WI38 (cell line): ENCODE measurements around the gene RALGAPA2.

Experiments
- H3K4me3 ChIP-seq: 2 replicates; pipeline ENCODE4 v1.5.1; 2011; ENCODE audit warnings: low read depth, mild to moderate bottlenecking, control low read depth, low read length
- TF ChIP-seq, protein P1 (sequence below): IDR thresholded peaks from 2 replicates; pipeline ENCODE4 v1.5.1; 2012; ENCODE audit warnings: low read depth, mild to moderate bottlenecking, control low read depth, low read length

Gene RALGAPA2

DNA sequence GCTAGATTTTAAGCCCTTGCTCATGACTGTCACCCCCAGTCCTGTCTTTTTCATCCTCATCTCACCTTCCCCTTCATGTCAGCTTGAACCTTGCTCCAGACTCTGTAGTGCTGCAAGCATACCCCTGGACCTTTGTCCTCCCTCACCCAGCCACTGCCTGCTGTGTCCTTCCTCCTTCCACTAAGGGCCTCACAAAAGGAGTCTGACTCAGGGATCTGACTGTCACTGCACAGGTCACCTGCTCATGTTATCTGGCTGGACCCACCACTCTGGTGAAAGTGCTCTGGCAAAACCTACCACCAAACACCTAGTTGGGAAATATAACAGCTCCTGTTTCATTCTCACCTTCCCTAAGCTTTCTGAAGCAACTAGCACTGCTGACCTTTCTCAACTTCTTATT lies 193.2 kb downstream of the RALGAPA2 start:
- TF ChIP-seq, protein P1, sequence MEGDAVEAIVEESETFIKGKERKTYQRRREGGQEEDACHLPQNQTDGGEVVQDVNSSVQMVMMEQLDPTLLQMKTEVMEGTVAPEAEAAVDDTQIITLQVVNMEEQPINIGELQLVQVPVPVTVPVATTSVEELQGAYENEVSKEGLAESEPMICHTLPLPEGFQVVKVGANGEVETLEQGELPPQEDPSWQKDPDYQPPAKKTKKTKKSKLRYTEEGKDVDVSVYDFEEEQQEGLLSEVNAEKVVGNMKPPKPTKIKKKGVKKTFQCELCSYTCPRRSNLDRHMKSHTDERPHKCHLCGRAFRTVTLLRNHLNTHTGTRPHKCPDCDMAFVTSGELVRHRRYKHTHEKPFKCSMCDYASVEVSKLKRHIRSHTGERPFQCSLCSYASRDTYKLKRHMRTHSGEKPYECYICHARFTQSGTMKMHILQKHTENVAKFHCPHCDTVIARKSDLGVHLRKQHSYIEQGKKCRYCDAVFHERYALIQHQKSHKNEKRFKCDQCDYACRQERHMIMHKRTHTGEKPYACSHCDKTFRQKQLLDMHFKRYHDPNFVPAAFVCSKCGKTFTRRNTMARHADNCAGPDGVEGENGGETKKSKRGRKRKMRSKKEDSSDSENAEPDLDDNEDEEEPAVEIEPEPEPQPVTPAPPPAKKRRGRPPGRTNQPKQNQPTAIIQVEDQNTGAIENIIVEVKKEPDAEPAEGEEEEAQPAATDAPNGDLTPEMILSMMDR, result no peak
- H3K4me3 ChIP-seq, result no peak overlapping the region

DNA sequence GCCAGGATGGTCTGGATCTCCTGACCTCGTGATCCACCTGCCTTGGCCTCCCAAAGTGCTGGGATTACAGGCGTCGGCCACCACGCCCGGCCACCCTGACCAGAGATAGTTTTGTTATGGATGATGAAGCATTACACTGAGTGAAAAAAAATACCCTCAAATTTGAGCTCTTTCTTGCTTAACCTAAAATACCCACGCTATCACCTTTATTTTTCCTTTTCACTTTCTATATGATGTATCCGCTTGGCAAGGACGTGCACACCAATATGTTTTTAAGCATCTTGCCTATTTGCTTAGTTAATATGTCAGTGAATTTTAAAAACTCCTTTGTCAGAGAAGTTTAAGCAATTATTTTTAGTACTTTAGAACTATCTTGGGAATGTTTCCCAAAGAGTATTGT lies 194.2 kb downstream of the RALGAPA2 start:
- no peak overlapping the region for H3K4me3 ChIP-seq
- TF ChIP-seq, protein P1, result no peak

DNA sequence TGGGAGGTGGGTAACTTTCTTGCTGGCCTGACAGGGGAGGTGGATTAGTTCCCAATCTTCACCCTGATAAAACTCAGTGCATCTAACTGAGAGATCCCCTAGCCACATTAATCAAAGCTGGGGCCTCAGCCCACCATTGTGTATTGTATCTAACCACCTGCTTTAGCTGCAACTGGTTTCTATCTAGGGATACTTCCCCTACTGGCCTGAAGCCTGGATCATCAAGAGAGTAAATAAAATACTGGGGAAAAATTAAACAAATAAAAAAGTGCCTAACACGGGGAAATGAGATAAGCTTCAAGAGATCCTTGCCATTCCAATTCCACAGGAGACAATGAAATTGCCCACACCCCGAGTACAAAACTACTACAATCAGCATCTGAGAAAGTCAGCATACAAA lies 195.1 kb downstream of the RALGAPA2 start:
- H3K4me3 ChIP-seq, result no peak overlapping the region
- TF ChIP-seq, protein P1, result no peak

DNA sequence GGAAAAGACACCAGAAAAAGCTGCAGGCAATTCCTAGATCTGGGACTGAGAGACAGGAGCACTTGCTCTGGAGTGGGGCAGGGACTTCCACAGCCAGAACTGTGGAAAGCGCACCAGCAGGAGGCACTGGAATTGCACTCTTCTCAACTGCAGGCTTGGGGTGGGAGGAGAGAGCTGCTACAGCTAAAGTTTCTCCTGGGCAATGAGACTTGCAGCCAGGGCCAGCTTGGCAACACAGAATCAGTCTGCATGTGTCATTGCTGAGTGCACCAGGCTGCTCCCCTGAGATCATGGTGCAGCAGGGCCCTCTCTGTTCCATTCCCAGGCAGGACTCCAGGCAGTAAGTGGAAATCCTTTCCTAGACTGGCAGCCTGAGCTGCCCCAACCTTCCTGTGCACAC lies 198.7 kb downstream of the RALGAPA2 start:
- TF ChIP-seq, protein P1, result no peak
- H3K4me3 ChIP-seq, result no peak overlapping the region

DNA sequence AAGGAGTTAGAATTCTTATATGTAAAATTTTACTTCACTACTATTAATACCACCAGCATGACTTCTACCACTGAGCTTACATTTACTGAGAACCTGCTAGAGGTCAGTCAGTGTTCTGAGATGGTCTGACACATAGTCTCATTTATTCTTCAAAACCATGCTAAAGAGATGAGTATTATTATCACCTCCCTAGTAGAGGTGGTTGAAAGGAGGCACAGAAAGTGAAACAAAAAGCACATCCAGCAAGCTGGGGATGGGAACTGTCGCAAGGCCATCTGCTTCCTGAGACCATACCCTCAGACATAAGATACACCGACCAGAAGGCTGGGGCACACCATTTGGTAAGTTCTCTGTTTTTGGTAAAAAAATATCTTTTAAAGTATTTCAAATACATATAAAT lies 206.9 kb downstream of the RALGAPA2 start:
- H3K4me3 ChIP-seq, result no peak overlapping the region
- TF ChIP-seq, protein P1, result no peak

DNA sequence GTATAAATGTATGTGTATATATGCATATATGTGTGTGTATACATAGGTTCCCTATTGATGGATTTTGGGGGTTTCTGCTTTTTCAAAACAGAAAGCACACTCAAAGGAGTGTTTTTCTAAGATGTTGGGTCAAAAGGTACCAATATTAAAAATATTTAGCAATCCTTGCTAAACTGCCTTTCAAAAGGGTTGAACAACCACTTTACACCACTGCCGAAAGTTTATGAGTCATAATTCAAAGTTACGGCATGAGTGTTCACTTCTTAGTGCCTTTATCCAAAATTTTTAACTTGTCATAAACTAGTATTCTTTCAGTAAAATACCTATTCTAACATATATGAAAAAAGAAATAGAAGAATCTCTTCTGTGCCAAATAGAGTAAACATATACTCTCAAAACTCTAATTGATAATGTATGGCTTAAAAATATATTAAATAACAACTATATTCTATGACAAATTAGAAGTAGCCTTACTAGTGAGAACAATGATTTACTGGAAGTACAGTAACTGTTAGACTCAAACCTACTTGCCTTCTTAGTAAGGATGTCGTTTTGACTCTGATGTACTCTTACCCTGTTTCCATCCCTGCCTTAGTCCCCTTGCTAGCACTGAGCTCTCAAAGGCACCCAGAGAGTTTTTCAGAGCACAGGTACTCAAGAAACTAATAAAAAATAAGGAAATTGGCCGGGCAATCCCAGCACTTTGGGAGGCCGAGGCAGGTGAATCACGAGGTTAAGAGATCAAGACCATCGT lies 208.5 kb downstream of the RALGAPA2 start:
- H3K4me3 ChIP-seq, result no peak overlapping the region
- TF ChIP-seq, protein P1, result no peak

DNA sequence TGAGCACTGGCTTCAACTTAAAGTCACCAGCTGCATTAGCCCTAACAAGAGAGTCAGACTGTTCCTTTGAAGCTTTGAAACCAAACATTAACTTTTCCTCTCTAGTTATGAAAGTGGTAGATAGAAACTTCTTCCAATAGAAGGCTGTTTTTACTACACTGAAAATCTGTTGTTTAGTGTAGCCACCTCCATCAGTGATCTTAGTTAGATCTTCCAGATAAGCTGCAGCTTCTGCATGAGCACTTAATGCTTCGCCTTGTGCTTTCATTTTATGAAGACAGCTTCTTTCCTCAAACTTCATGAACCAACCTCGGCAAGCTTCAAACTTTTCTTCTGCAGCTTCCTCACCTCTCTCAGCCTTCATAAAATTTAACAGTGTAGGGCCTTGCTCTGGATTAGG lies 211.3 kb downstream of the RALGAPA2 start:
- H3K4me3 ChIP-seq, result no peak overlapping the region
- TF ChIP-seq, protein P1, result no peak
